Psoas muscle (tissue), 8 donors: Measurements from ENCODE around the gene MTHFR. TPM values are rescaled to one million over a fixed set of nuclear protein-coding genes. Genes with fewer than 3 reads are reported as not detected.

Experiments
- ATAC-seq, 4 donors: fragments of 200-7000 bp; cut with Tn5 transposase; one replicate each; pipeline ENCODE4 v1.9.1; 2020; ENCODE audit warnings: moderate library complexity in 3 of 4, mild to moderate bottlenecking in 2 of 4
- DNase-seq, 2 donors: peaks; one replicate each; pipeline ENCODE4 v3.0.0-alpha.2; 2020
- H3K27ac ChIP-seq: fragments of 200-600 bp; one replicate; pipeline ENCODE4 v1.8.0; 2022
- H3K27me3 ChIP-seq, 3 donors: fragments of 200-600 bp in 1 of 3; one replicate each; pipeline versions ENCODE4 v1.6.1 to v1.8.0; 2013 to 2022; ENCODE audit warnings: low read length in 2 of 3, mild to moderate bottlenecking in 2 of 3, moderate library complexity in 1 of 3; ENCODE audit not compliant: insufficient read depth in 3 of 3
- H3K36me3 ChIP-seq, 2 donors: fragments of 200-600 bp in 1 of 2; one replicate each; pipeline versions ENCODE4 v1.6.1 to v1.8.0; 2013 to 2022; ENCODE audit warnings: low read depth in 1 of 2, mild to moderate bottlenecking in 1 of 2, moderate library complexity in 1 of 2; ENCODE audit not compliant: insufficient read depth in 1 of 2
- H3K4me1 ChIP-seq: fragments of 200-600 bp; one replicate; pipeline ENCODE4 v1.8.0; 2022
- H3K4me3 ChIP-seq: fragments of 200-600 bp; one replicate; pipeline ENCODE4 v1.8.0; 2022; ENCODE audit warnings: mild to moderate bottlenecking
- H3K9me3 ChIP-seq: fragments of 200-600 bp; one replicate; pipeline ENCODE4 v1.8.0; 2022
- CTCF ChIP-seq: fragments of 200-600 bp; IDR thresholded peaks from one replicate; pipeline ENCODE4 v1.8.0; 2022; ENCODE audit warnings: antibody characterized with exemption
- whole genome bisulfite sequencing, 3 donors: extraction: QIAGEN DNeasy Blood & Tissue Kit; methylation state at CpG; one replicate each; pipeline versions ENCODE4 v1.1.6 to v1.1.7; 2013; 5-methylcytosine and 5-hydroxymethylcytosine counted together
- intact Hi-C, 2 donors: fragments of 100-400 bp; cut with DNase I; formaldehyde crosslinking; loops; one replicate each; pipeline versions ENCODE4 v1.11.0 to v1.14.2; 2022
- polyA plus RNA-seq, 3 donors: library from polyadenylated mRNA; stranded (reverse); fragments of 200-250 nt; gene quantifications; one replicate each; pipeline ENCODE4 v1.2.3, GENCODE V29; 2013
- total RNA-seq, 4 donors: library from RNA; stranded (reverse); fragmentation: NEBNext Ultra II Directional in 2 of 4; extraction: Animal tissue kit (Norgen Biotek cat#: 25700) in 2 of 4; gene quantifications; one replicate each; pipeline versions ENCODE4 v1.2.1 to v1.2.4, GENCODE V29; 2021 to 2023
- donor health status: healthy with polysubstance abuse.
- donor health status: DM: no; HTN: no; CAD: no; lungs with moderate emphysema.
- donor health status: Bipolar disorder and iron deficiency.
- donor health status: healthy.
- donor health status: DM: yes; HTN: yes; CAD: no.
- donor health status: DM: no; HTN: no; CAD: no.
- donor health status: DM: no; HTN: no; CAD: no.
- donor health status: DM: yes; HTN: yes; CAD: no.

The MTHFR gene
- total and polyA plus RNA-seq, 7 donors = 5.8 to 26.2 (median 15.3) TPM

- Histone ChIP-seq H3K4me1 (peaks cover 39% of the 10 kb centered on the region), H3K9me3 (no peaks in the 10 kb centered on the region), H3K27me3 (no peaks in the 10 kb centered on the region), H3K4me3 (peak overlapping the region; percentile 93), H3K36me3 (peaks cover 3 to 44% of the 10 kb centered on the region in 2 donors), H3K27ac (peak overlapping the region; percentile 99)
- DNase-seq (peak; percentile 92 to 94), ATAC-seq (peak; percentile 31 to 55 (median 50))
- no peak for TF ChIP-seq CTCF
- 0 to 4% (median 2%) methylated on average over 27 to 28 of the region's 28 CpGs for WGBS, 3 donors
- intact Hi-C loops = loop anchor here in 1 of 2 donors (10.0 kb wide), 1 partner anchor 532 kb away; no protein-coding TSS in a partner anchor
Observed at GRCh38 chr1:11802973-11803885, 2.5 kb downstream of the MTHFR start.

GRCh38 chr1:11802616-11802972 lies 3.2 kb downstream of the MTHFR start:
- Histone ChIP-seq H3K4me1 (peaks cover 35% of the 10 kb centered on the region), H3K9me3 (no peaks in the 10 kb centered on the region)
- WGBS, 3 donors = 6% methylated on average over 6 of the region's 6 CpGs

GRCh38 chr1:11800756-11801433 lies 4.9 kb downstream of the MTHFR start:
- peaks cover 2 to 56% of the 10 kb centered on the region in 2 donors for H3K36me3 ChIP-seq
- H3K9me3 ChIP-seq = no peaks in the 10 kb centered on the region
- H3K4me3 ChIP-seq = peak overlapping the region; percentile 93
- 83 to 85% (median 85%) methylated on average over 21 of the region's 21 CpGs for WGBS, 3 donors
- H3K4me1 ChIP-seq = peaks cover 33% of the 10 kb centered on the region
- H3K27me3 ChIP-seq = no peaks in the 10 kb centered on the region
- intact Hi-C loops = loop anchor here in 1 of 2 donors (10.0 kb wide), 1 partner anchor 534 kb away; no protein-coding TSS in a partner anchor
- no peak for TF ChIP-seq CTCF
- peak overlapping the region; percentile 99 for H3K27ac ChIP-seq
- DNase-seq (no peak), ATAC-seq (no peak)

More at GRCh38 chr1:11802616-11802972, 3.2 kb downstream of the MTHFR start:
- no peak for DNase-seq
- intact Hi-C loops = loop anchor here in 1 of 2 donors (10.0 kb wide), 1 partner anchor 532 kb away; no protein-coding TSS in a partner anchor
- no peak for ATAC-seq
- H3K4me3 ChIP-seq = peak overlapping the region; percentile 93
- no peak for TF ChIP-seq CTCF
- H3K27ac ChIP-seq = peak overlapping the region; percentile 99
- H3K36me3 ChIP-seq = peaks cover 3 to 45% of the 10 kb centered on the region in 2 donors
- H3K27me3 ChIP-seq = no peaks in the 10 kb centered on the region

GRCh38 chr1:11800391-11800755 lies 5.4 kb downstream of the MTHFR start:
- Histone ChIP-seq H3K36me3 (peaks cover 4 to 62% of the 10 kb centered on the region in 2 donors), H3K27ac (peak overlapping the region; percentile 99), H3K4me1 (peaks cover 33% of the 10 kb centered on the region), H3K4me3 (no peak overlapping the region), H3K27me3 (no peaks in the 10 kb centered on the region), H3K9me3 (no peaks in the 10 kb centered on the region)
- 88 to 94% (median 91%) methylated on average over 8 of the region's 8 CpGs for WGBS, 3 donors
- ATAC-seq (no peak), DNase-seq (no peak)
- intact Hi-C loops = loop anchor here in 1 of 2 donors (10.0 kb wide), 1 partner anchor 534 kb away; no protein-coding TSS in a partner anchor
- TF ChIP-seq CTCF = no peak
